HG03571 (cell line): Measurements from ENCODE around the gene JAK3.
A peak's percentile ranks its signal among the peaks of the same experiment; 100 is the strongest.

Experiments
- ATAC-seq: cut with Tn5 transposase; IDR thresholded peaks from one replicate; pipeline ENCODE4 v1.9.1; 2021; ENCODE audit not compliant: unreplicated experiment

JAK3 gene

GRCh38 chr19:17866312-17866963 lies 18.7 kb upstream of the JAK3 start:
- ATAC-seq = no peak

- ATAC-seq = no peak
Observed at GRCh38 chr19:17865364-17866311, 17.9 kb upstream of the JAK3 start.

- no peak for ATAC-seq
Observed at GRCh38 chr19:17863520-17864182, 15.9 kb upstream of the JAK3 start.

- no peak for ATAC-seq
Observed at GRCh38 chr19:17862711-17863519, 15.1 kb upstream of the JAK3 start.

- ATAC-seq = no peak
Observed at GRCh38 chr19:17861542-17862402, 14.0 kb upstream of the JAK3 start.

- no peak for ATAC-seq
Observed at GRCh38 chr19:17860993-17861360, 13.2 kb upstream of the JAK3 start.

- no peak for ATAC-seq
Observed at GRCh38 chr19:17860331-17860992, 12.7 kb upstream of the JAK3 start.

- ATAC-seq = peak; percentile 79
Observed at GRCh38 chr19:17859533-17860330, 11.9 kb upstream of the JAK3 start, which contains the start of gene RPL18A. Gene RPL18A (plus strand): TSS chr19:17859910. CDS start chr19:17859957, 47 bp downstream.

- ATAC-seq = no peak
Observed at GRCh38 chr19:17855280-17856152, 7.7 kb upstream of the JAK3 start.

GRCh38 chr19:17854061-17854460 lies 6.3 kb upstream of the JAK3 start:
- no peak for ATAC-seq

- no peak for ATAC-seq
Observed at GRCh38 chr19:17848595-17849292, 962 bp upstream of the JAK3 start.

- ATAC-seq = no peak
Observed at GRCh38 chr19:17846146-17846545, 1.6 kb downstream of the JAK3 start.

- no peak for ATAC-seq
Observed at GRCh38 chr19:17843908-17844490, 3.8 kb downstream of the JAK3 start.

GRCh38 chr19:17843292-17843827 lies 4.4 kb downstream of the JAK3 start:
- ATAC-seq = no peak

- no peak for ATAC-seq
Observed at GRCh38 chr19:17842663-17843291, 5.0 kb downstream of the JAK3 start.
